ENCODE measurements around the gene MTHFD2.

DNA sequence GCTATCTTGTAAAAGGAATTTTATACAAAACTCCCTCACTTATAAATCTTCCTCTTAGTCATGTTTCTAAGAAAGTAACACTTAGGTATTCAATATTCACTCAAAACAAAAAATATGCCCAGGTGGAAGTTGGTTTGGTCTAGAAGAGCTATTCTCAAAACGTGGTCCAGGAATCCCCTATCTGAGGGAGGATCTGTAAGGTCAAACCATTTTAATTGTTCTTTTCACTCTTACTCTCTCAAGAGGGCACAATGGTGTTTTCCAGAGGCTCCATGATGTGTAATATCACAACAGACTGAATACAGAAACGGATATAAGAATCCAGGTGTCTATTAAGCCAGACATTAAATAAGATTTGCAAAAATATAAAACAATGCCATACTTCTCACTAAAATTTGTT lies 29.7 kb upstream of the MTHFD2 start:
- no peak for TF ChIP-seq MYC (IDR thresholded peaks at IDR 0.05; ENCODE audit: low read depth, low read length)
- no peak for TF ChIP-seq POLR2A (IDR thresholded peaks at IDR 0.05; ENCODE audit: extremely low read depth, insufficient read length)
- no peak for TF ChIP-seq CTCF (IDR thresholded peaks at IDR 0.05; ENCODE audit: low read depth, low read length)
